Forelimb muscle (tissue), 1 donor: ENCODE measurements around the gene CREBBP. TPM values are rescaled to one million over a fixed set of nuclear protein-coding genes. Genes with fewer than 3 reads are reported as not detected.
"Not testable (repeated sequence)": the region's sequence is repeated elsewhere in the genome, so short reads cannot be mapped to it uniquely, and the experiment has no call there.

Experiments
- DNase-seq: peaks from one replicate; pipeline ENCODE4 v3.0.0-alpha.2; 2013; ENCODE audit warnings: low read depth
- polyA plus RNA-seq: library from polyadenylated mRNA; unstranded; fragments of 120-200 nt; gene quantifications from one replicate; pipeline ENCODE4 v1.2.1, GENCODE V29; 2013; ENCODE audit not compliant: insufficient read length

The CREBBP gene
- polyA plus RNA-seq, 1 donor = 37.8 TPM

DNA sequence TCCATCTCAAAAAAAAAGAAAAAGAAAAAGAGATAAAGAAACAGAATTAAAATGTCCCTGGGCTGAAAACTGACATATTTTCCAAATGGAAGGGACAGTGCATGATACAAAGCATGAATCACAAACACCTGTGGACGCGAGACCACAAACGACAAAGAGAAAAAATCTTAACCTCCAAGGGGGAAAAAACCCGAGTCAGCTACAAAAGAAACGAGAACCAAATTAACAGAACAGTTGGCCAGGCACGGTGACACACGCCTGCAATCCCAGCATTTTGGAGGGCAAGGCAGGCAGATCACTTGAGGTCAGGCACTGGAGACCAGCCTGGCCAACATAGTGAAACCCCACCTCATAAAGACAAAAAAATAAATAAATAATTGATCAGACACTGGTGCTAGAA, 165.1 kb downstream of the CREBBP start:
- no peak for DNase-seq

DNA sequence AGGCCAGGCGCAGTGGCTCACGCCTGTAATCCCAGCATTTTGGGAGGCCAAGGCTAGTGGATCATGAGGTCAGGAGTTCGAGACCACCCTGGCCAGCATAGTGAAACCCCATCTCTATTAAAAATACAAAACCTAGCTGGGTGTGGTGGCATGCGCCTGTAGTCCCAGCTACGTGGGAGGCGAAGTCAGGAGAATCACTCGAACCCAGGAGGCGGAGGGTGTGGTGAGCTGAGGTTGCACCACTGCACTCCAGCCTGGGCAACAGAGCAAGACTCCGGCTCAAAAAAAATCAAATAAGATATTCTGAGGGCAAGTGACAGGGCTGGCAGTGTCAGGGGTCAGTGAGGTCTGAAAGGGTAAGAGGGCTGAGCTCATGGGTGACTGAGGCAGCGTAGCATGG, 166.1 kb downstream of the CREBBP start:
- not testable (repeated sequence) for DNase-seq

DNA sequence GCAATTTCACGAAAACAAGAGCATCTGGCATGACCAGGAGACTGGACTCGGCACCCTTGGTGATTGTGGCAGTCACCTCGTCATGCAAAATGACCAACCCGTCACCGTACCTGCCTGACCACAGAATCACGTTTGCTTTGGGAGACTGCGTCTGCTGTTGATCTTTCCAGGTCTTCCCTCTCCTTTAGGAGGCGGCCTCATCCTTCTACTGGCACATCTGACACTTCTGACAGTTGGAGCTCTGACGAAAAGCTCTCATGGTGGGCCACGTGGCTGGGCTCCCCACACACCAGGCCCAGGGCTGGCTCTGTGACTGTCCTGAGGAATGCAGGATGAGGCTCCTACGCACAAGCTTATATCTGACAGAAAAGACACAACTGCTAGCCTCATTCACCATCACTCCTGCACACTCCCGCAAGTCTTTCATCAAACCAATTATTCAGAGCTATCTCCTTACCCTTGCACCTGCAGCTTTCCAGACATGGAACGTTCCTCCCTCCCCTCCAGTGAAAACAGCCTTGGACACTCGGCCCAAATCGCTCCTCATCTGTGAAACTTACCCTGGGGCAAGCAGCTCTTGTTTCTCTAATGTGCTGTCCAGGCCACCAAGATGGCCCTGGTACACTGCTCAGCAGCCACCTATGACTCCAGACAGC, 166.8 kb downstream of the CREBBP start:
- DNase-seq = no peak

DNA sequence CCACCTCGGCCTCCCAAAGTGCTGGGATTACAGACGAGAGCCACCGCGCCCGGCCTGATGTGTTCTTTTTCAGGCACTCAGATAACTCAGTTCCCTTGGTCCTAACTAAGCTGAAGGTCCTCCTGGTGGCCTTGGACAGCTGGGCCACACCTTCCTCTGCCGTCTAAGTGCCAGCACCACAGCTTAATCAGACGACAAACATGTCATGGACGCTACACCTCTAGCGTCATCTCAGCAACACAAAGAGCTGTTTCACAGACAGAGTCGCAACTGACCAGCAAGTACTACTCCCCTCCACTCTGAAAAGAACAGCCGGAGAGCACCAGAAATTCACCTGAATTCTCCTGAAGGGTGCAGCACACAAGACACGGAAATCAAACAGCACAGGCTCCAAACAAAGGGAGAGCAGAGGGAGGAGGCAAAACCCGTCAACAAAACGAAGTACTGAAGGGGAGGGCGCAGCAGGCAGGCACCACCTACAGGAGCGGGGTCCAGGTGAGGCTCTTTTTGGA, 167.6 kb downstream of the CREBBP start:
- DNase-seq = no peak

DNA sequence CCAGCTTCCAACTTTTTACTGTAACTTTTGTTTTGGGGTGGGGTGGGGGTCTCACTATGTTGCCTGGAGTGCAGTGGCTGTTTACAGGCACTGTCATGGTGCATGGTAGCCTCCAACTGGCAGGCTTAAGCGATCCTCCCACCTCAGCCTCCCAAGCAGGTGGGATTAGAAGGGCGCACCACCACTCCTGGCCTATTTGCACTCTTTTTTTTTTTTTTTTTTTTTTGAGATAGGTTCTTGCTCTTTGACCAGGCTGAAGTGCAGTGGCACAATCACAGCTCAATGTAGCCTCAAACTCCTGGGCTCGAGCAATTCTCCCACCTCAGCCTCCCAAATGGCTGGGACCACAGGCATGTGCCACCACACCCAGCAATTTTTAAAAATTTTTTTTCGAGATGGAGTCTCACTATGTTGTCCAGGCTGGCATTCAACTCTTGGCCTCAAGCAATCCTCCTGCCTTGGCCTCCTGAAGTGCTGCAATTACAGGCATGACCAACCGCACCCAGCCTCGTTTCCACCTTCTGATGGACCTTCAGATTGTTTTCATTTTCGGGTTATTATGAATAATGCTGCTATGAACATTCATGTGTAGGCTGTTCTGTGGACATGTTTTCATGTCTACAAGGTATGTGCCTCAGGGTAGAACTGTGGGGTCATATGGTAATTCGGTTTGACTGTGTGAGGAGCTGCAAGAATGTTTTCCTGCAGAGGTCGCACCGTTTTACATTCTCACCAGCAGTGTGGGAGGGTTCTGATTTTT, 174.1 kb downstream of the CREBBP start:
- no peak for DNase-seq

DNA sequence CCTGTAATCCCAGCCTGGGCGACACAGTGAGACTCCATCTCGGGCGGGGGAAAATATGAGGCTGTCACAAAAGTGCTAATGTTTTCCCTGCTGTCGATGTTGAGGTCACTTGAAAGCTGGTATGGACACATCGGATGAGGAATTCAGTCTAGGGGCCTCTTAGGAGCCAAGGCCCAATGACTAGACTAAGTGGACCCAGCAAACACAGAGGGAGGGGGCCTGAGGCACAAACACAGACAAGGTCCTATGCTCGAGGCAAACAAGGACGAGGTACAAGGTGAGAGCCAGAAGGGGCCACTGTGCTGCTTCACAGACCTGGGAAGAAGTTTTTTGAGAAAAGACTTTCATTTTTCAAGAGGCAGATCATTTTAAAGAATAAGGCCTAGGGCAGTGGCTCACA, 178.4 kb downstream of the CREBBP start:
- no peak for DNase-seq

DNA sequence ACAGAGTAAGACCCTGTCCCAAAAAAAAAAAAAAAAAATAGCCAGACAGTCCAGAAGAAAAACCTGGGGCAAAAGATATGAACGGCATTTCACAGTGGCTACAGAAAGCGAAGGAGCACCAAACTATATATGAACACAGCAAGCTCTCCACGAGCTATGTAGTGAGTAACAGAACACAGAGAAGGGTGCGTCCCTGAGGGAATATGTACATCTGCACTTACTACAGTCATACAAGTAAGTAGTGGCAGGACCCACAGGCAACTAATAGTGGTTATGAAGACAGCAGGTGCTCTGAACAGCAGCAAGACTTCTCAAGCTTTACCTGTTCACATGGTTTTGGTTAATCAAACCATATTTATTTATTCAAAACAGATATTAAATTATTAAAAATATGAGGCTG, 179.0 kb downstream of the CREBBP start:
- DNase-seq = no peak

DNA sequence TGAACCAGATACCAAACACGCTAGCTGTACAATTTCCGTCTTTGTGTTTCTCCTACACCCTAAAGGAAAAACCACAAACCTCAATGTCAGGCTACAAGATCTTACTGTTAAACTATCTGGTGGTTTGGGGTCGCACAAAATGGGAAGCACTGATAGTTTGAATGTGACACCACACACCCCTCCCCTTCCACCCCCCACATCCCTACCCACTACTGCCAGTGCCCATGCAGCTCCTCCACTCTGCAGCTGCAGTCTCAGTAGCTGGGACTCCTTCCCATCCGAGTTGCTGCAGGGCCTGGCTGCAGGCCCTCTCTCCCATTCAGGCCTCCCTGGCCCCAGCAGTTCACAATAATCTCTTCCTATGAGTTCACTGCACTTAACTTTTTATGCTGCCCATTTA, 181.6 kb downstream of the CREBBP start:
- no peak for DNase-seq

DNA sequence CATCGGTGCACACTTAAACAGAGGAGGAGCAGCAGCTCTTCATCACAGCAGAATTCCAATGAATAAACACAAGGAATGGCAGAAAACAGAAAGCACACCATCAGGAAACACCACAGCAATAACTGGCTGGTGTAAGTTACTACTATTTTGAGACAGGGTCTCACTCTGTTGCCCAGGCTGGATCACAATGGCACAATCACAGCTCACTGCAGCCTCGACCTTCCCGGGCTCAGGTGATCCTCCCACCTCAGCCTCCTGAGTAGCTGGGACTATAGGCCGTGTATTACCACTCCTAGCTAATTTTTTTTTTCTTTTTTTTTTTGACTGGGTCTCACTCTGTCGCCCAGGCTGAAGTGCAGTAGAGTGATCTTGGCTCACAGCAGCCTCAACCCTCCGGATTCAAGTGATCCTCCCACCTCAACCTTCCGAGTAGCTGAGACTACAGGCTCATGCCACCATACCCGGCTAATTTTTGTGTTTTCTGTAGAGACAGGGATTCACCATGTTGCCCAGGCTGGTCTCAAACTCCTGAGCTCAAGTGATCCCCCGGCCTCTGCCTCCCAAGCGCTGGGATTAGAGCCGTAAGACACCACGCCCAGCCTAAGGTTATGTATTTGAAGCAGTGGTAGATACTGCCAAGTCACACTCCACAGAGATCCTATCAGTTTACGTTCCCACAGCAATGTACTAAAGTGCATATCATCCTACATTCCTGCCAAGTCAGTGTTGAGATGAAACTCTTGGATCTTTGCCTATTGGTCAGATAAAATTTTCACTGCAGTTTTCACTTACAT, 183.9 kb downstream of the CREBBP start:
- no peak for DNase-seq

DNA sequence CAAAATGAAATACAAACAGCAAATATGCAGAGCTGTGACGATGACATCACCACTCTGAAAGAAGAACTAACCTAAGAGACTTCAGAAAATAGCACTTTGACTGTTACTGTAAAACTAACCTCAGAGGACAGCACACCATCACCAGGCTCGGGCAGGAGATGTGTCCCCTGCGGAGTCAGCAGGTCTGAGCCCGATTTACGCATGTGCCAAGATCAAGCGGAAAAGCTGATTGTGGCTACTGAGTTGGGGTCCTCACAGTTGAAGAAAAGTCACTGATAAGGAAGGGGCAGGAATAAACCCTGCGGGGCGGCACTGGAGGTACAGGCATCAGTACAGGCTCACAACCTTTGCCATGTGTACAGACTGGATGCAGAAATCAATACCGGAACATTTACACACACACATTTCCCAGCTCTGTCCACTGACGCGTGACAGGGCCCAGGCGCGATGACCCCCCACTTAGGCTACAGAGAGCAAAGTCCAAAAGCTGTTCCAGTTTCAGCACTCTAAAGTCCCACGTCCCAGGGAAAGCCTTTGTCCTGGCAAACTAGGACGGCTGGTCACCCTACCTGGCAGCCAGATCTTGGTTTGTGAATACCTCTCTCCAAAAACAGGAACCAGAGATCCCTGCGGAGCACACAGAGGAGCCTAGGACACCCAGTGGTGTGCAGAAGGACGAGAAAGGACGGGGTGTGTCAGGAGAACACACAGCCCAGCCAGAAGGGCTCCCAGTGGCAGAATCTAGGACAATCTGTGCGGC, 184.7 kb downstream of the CREBBP start:
- DNase-seq = no peak

DNA sequence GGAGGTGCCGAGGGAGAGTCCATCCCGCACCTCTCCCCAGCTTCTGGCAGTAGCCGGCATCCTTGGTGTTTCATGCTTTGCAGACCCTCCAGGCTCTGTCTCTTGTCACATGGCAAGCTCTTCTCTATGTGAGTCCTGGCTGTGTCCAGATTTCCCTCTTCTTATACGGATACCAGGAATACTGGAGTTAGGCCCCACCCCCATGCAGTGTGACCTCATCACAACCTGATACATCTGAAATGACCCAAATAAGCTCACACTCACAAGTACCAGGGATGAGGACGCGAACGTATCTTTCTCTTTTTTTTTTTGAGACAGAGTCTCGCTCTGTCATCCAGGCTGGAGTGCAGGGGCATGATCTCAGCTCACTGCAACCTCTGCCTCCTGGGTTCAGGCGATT, 186.5 kb downstream of the CREBBP start:
- no peak for DNase-seq

DNA sequence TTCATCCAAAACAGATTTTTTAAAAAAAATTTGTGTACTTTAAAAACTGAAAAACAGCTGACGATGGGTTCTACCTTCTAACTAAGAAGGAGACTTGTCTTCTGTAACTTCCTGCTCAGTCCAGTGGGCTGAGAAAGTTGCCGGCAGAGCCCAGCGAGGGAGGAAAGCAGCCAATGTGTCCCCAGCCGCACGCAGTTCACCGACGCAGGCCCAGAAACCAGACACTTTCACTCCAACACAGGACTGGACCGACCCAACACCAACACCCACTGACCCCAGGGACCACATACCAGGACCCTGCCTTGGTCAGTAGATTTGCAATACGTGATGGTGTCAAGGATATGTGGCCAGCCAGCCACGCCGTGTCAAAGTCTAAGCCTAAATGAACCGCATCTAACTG, 188.8 kb downstream of the CREBBP start:
- no peak for DNase-seq

DNA sequence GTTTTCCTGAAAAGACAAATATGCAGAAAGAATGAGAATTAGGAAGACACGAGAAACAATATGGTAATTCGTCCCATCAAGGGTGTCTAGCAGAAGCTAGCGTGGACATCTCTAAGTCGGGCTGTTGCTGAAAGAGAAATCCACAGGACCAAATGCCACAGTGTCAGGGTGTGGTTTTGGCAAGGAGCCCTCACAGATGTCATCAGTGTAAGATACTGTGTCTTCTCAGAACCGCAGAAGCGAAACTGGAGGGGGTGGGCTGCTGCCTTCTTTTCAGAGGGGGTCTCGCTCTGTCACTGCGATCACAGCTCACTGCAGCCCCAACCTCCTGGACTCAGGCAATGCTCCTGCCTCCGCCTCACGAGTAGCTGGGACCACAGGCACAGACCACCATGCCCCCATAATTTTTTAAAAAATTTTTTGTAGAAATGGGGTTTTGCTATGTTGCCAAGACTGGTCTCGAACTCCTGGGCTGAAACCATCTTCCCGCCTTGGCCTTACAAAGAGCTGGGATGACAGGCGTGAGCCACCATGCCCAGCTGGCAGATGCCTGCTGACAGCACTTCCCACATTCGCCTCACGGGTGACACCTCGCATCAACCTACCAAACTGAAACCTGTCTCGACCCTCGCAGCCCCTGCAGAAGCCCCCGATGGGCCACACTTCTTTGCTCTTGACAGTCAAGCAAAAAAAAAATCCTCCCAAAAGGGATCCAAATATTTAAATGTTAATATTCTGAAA, 189.4 kb downstream of the CREBBP start:
- DNase-seq = no peak

DNA sequence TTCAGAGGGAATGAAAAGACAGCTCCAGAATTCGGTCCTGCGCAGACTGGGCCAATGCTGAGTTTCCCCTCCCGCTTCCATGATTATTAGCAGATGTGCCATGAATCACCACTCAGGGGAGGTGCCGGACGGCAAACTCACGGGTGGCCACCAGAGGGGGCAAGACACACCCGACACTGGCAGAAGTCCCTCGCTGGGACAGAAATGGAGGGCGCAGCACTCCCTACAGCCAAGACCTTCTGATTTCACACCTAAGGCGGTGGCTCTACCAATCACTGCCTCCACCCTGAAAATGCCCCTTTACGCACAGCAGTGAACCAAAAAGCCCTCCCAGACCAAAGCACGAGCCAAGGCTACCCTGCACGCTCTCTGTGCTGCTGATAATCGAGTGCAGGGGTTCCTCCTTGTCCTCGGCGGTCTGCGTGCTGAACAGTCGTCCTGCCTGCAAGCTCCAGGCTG, 190.0 kb downstream of the CREBBP start:
- DNase-seq = peak; percentile 87

DNA sequence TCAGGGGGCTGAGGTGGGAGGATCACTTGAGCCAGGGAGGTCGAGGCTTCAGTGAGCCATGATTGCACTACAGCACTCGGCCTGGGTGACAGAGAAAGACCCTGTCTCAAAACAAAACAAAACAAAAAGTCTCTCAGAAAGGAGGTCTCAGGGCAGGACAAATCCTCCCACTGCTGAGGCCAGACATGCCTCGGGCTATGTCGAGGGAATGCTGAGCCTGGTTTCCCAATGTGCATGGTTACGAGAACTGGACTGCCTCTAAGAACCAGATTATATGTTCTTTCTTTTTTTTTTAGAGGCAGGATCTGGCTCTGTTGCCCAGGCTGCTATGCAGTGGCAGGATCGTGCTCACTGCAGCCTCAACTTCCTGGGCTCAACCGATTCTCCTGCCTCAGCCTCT, 190.8 kb downstream of the CREBBP start:
- no peak for DNase-seq

DNA sequence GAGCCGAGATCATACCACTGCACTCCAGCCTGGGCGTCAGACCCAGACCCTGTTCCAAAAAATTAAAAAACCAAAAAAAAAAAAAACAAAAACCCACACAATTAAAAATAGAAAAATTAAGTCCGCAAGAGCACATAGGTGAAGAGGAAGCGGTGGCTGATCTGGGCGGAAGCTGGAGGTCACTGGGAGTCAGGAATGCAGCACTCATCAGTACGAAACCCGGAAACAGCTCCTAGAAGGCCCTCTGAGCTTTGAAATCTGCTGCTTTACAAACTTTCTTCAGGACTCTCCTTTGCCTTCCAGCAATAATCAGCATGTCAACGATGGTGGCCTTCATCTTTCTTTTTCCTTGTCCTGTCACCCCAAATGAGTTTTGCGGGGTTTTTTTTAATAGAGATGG, 192.7 kb downstream of the CREBBP start:
- no peak for DNase-seq

DNA sequence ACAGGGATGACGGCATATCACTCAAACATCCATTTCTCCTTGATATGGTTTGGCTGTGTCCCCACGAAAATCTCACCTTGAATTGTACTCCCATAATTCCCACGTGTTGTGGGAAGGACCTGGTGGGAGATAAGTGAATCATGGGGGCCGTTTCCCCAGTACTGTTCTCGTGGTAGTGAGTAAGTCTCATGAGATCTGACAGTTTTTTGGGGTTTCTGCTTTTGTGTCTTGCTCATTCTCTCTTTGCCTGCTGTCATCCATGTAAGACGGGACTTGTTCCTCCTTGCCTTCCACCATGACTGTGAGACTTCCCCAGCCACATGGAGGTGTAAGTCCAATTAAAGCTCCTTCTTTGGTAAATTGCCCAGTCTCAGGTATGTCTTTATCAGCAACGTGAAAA, 193.5 kb downstream of the CREBBP start:
- no peak for DNase-seq

DNA sequence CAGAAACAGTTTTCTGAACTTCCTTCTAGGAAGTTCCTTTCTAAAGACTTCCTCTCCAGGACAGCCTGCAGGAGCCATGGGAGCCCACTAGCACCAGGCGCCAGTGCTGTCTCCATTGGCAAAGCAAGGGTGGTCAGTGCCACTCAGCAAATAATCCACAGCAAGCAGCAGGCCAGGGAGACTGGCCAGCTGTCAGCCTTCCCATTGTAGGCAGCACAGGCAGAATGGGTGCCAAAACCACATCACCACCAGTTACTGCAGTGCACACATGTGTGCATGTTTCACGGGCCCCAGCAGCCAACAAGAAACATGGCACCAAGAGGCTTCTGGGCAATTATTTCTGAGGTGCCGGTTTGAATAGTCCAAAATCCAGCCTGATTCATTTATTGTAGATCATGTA, 199.3 kb downstream of the CREBBP start:
- DNase-seq = no peak

DNA sequence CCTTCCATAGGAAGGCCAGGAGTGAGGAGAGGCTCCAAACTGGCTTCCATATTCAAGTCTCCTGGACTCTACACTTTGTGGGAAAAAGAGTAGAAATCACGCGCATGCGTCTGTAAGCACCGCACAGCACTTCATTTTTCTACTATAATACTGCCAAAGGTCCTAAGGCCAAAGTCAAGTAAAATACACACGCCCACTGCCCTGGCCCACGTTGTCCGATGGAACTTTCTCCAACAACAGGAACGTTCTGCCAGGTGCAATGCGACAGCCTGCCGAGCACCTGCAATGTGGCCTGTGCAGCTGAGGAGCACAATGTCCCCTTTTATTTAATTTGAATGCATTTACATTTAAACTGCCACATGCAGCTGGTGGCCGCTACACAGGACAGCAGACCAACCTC, 202.5 kb downstream of the CREBBP start:
- DNase-seq = no peak

DNA sequence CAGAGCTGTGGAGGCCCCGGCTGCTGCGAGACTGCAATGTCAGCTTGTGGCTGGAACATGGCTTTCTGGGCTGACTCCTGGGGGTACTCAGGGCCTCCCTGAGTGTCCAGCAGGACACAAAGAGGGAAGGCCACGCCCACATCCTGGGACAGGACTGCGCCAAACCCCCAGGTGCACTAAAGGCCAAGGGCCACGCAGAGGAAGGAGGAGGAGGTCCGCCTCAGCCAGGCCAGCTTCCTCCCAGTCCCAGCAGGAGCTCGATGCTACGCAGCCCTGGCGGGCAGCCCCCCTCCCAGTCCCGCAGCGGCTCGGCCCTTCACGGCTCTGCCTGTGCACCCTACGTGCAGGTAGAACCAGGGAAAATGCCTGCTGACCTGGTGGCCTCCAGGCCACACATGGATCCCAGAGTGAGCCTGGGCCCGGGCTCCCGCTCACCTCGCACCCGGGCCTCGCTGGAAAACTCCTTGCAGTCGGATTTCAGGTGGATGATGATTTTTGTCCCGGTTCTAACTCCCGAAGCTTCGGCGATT, 204.8 kb downstream of the CREBBP start:
- DNase-seq = no peak
